DND-41 (cell line): ENCODE results near the gene LYST.

Experiments used
- ATAC-seq: fragments of 200-7000 bp; cut with Tn5 transposase; 3 replicates; pipeline ENCODE4 v1.9.1; 2021; ENCODE audit warnings: low read depth; ENCODE audit not compliant: insufficient read depth
- DNase-seq: peaks from one replicate; pipeline ENCODE4 v3.0.0-alpha.2; 2020
- H2AFZ ChIP-seq: 2 replicates; pipeline ENCODE4 v1.6.0; 2012; ENCODE audit warnings: low read depth, low read length
- H3K27ac ChIP-seq: 2 replicates; pipeline ENCODE4 v1.5.1; 2012; ENCODE audit warnings: low read length, inconsistent platforms
- H3K27me3 ChIP-seq: fragments of 200-600 bp; sonication (generic); 2 replicates; pipeline ENCODE4 v1.6.0; 2012; ENCODE audit warnings: low read length, mild to moderate bottlenecking, inconsistent platforms; ENCODE audit not compliant: insufficient read depth, poor library complexity
- H3K36me3 ChIP-seq: 2 replicates; pipeline ENCODE4 v1.5.1; 2012; ENCODE audit warnings: low read length, inconsistent platforms; ENCODE audit not compliant: insufficient read depth
- H3K4me1 ChIP-seq: 2 replicates; pipeline ENCODE4 v1.5.1; 2012; ENCODE audit warnings: mild to moderate bottlenecking, low read length; ENCODE audit not compliant: insufficient read depth
- H3K4me2 ChIP-seq: 2 replicates; pipeline ENCODE4 v1.6.0; 2012; ENCODE audit warnings: mild to moderate bottlenecking, moderate library complexity, low read length, inconsistent platforms; ENCODE audit not compliant: insufficient read depth
- H3K4me3 ChIP-seq, 2 experiments: fragments of 200-600 bp in 1 of 2; shearing (Covaris generic) in 1 of 2; 2 replicates each; pipeline ENCODE4 v1.5.1; 2012 to 2016; ENCODE audit warnings: inconsistent platforms in 2 of 2, low read length in 2 of 2, mild to moderate bottlenecking in 2 of 2, low read depth in 1 of 2, moderate library complexity in 1 of 2
- H3K79me2 ChIP-seq: 2 replicates; pipeline ENCODE4 v1.6.0; 2012; ENCODE audit warnings: low read length, inconsistent platforms; ENCODE audit not compliant: insufficient read depth
- H3K9ac ChIP-seq: 2 replicates; pipeline ENCODE4 v1.6.0; 2012; ENCODE audit warnings: low read depth, mild to moderate bottlenecking, inconsistent platforms, low read length, moderate library complexity
- H3K9me3 ChIP-seq: 2 replicates; pipeline ENCODE4 v1.5.1; 2012; ENCODE audit warnings: low read length, moderate library complexity, mild to moderate bottlenecking, inconsistent platforms; ENCODE audit not compliant: insufficient read depth, severe bottlenecking
- H4K20me1 ChIP-seq: 2 replicates; pipeline ENCODE4 v1.6.0; 2012; ENCODE audit warnings: low read length; ENCODE audit not compliant: insufficient read depth
- CTCF ChIP-seq: IDR thresholded peaks from 2 replicates; pipeline ENCODE4 v1.5.1; 2012; ENCODE audit warnings: borderline replicate concordance, low read length, moderate library complexity, mild to moderate bottlenecking; ENCODE audit not compliant: poor library complexity, severe bottlenecking; ENCODE audit errors: extremely low read depth
- EZH2 ChIP-seq: IDR thresholded peaks from 3 replicates; pipeline ENCODE4 v1.6.1; 2012; ENCODE audit warnings: borderline replicate concordance, low read depth, mild to moderate bottlenecking, moderate library complexity, low read length, inconsistent platforms; ENCODE audit not compliant: severe bottlenecking

LYST gene

DNA sequence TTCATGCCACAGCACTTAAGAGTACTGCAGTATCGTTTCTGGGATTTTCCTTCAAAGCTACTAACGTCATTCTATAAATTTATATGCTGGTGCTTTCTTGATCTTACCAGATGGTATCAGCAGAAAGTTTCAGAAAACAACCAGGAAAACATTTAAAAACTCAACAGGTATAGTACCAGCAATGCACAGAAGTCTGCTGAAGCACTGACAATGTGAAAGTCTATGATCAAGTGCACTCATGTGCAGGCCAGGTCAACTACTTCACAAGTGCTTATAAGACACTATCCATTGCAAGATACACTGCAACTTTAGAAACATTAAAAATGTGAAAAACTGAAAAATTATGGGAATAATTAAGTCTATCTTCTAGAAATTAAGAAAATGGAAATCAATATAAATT is 34.7 kb downstream of the LYST start:
- Histone ChIP-seq H3K27ac (no peak overlapping the region), H3K27me3 (no peaks in the 10 kb centered on the region), H3K4me2 (no peak overlapping the region), H3K79me2 (no peaks in the 10 kb centered on the region), H4K20me1 (no peaks in the 10 kb centered on the region), H3K36me3 (no peaks in the 10 kb centered on the region), H2AFZ (no peak overlapping the region), H3K9ac (no peak overlapping the region), H3K4me1 (no peaks in the 10 kb centered on the region), H3K4me3 (no peak overlapping the region), H3K9me3 (no peaks in the 10 kb centered on the region)
- TF ChIP-seq CTCF, result no peak
- no peak for TF ChIP-seq EZH2
- DNase-seq, result no peak
- ATAC-seq, result no peak

DNA sequence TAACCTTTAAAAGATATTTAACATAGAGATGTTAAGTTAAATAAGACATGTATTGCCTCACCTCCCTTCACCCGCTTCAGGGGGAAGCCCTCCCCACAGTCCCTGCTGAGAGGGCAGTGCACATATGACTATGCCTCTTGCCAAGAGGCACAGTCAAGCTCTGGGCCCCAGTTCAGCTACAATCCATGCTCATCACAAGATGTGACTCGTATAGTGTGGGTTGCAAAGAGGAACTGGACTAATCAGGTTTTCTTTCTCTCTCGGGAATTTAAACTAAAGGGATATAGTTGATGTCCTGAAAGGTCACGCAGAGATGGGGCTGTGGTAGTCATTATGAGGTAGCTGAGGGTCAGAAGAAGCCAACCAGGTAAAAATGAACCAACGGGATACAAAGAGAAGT is 35.6 kb downstream of the LYST start:
- DNase-seq (no peak), ATAC-seq (no peak)
- Histone ChIP-seq H3K9me3 (no peaks in the 10 kb centered on the region), H2AFZ (no peak overlapping the region), H3K27me3 (no peaks in the 10 kb centered on the region), H3K4me1 (no peaks in the 10 kb centered on the region), H3K9ac (no peak overlapping the region), H3K4me2 (no peak overlapping the region), H4K20me1 (no peaks in the 10 kb centered on the region), H3K4me3 (no peak overlapping the region), H3K27ac (no peak overlapping the region), H3K36me3 (no peaks in the 10 kb centered on the region), H3K79me2 (no peaks in the 10 kb centered on the region)
- TF ChIP-seq EZH2 (no peak), CTCF (no peak)

GRCh38 chr1:235826102-235826854 is 40.4 kb downstream of the LYST start:
- H3K9me3 ChIP-seq, result no peaks in the 10 kb centered on the region
- no peaks in the 10 kb centered on the region for H3K4me1 ChIP-seq
- no peaks in the 10 kb centered on the region for H4K20me1 ChIP-seq
- DNase-seq, result no peak
- H3K4me2 ChIP-seq, result no peak overlapping the region
- H3K9ac ChIP-seq, result no peak overlapping the region
- no peak for ATAC-seq
- no peaks in the 10 kb centered on the region for H3K27me3 ChIP-seq
- TF ChIP-seq EZH2, result no peak
- no peak for TF ChIP-seq CTCF
- H3K79me2 ChIP-seq, result no peaks in the 10 kb centered on the region
- no peak overlapping the region for H3K4me3 ChIP-seq
- no peak overlapping the region for H3K27ac ChIP-seq
- H3K36me3 ChIP-seq, result no peaks in the 10 kb centered on the region
- H2AFZ ChIP-seq, result no peak overlapping the region

DNA sequence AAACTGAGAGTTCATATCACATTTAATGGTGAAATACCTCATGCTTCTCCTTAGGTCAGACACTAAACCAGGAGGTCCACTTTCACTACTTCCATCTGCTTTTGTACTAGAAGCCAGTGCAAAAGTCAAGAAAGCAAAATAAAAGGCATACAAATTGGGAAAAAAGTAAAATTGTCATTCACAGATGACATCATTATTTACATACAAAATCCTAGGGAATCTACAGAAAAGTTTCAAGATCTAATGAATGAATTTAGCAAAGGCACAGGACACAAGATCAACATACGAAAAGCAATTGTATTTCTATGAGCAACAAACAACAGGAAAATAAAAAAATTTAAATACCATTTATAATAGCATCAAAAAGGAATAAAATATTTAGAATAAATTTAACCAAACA is 41.5 kb downstream of the LYST start:
- Histone ChIP-seq H3K9me3 (no peaks in the 10 kb centered on the region), H3K9ac (no peak overlapping the region), H3K36me3 (no peaks in the 10 kb centered on the region), H3K4me2 (no peak overlapping the region), H3K4me3 (no peak overlapping the region), H2AFZ (no peak overlapping the region), H3K27me3 (no peaks in the 10 kb centered on the region), H3K27ac (no peak overlapping the region), H4K20me1 (no peaks in the 10 kb centered on the region), H3K4me1 (no peaks in the 10 kb centered on the region), H3K79me2 (no peaks in the 10 kb centered on the region)
- DNase-seq (no peak), ATAC-seq (no peak)
- TF ChIP-seq CTCF, result no peak
- no peak for TF ChIP-seq EZH2
